Vagina (tissue), 2 donors: ENCODE data around the gene SPATA12. TPM values are rescaled to one million over a fixed set of nuclear protein-coding genes. Genes with fewer than 3 reads are reported as not detected.

Experiments
- DNase-seq, 2 donors: peaks; one replicate each; pipeline ENCODE4 v3.0.0-alpha.2; 2017; ENCODE audit errors: extremely low spot score in 2 of 2
- H3K27ac ChIP-seq: fragments of 200-600 bp; sonication (generic); one replicate; pipeline ENCODE4 v1.5.1; 2019
- H3K27me3 ChIP-seq: fragments of 200-600 bp; sonication (generic); one replicate; pipeline ENCODE4 v1.5.1; 2019
- H3K36me3 ChIP-seq, 2 donors: fragments of 200-600 bp; sonication (generic); one replicate each; pipeline ENCODE4 v1.5.1; 2017 to 2019
- H3K4me1 ChIP-seq: fragments of 200-600 bp; sonication (generic); one replicate; pipeline ENCODE4 v1.5.1; 2019
- H3K4me3 ChIP-seq, 2 donors: fragments of 200-600 bp; sonication (generic); 1 replicate in 1 of 2; 2 replicates in 1 of 2; pipeline ENCODE4 v1.5.1; 2016 to 2019
- H3K9me3 ChIP-seq: fragments of 200-600 bp; sonication (generic); one replicate; pipeline ENCODE4 v1.5.1; 2019
- CTCF ChIP-seq, 3 experiments: fragments of 450-650 bp in 2 of 3; fragments of 200-600 bp in 1 of 3; sonication (generic) in 1 of 3; IDR thresholded peaks; one replicate each; pipeline ENCODE4 v1.5.1; 2017 to 2019; ENCODE audit warnings: antibody characterized with exemption in 3 of 3, mild to moderate bottlenecking in 2 of 3, moderate library complexity in 2 of 3
- POLR2A ChIP-seq, 2 donors: fragments of 450-650 bp; IDR thresholded peaks; one replicate each; pipeline ENCODE4 v1.6.1; 2017; ENCODE audit warnings: antibody characterized with exemption in 2 of 2, mild to moderate bottlenecking in 2 of 2, moderate library complexity in 2 of 2
- POLR2AphosphoS5 ChIP-seq, 2 donors: sonication (generic); formaldehyde crosslinking; IDR thresholded peaks; one replicate each; pipeline ENCODE4 v1.9.0; 2017; ENCODE audit warnings: antibody characterized with exemption in 2 of 2, mild to moderate bottlenecking in 2 of 2, low read depth in 1 of 2; ENCODE audit not compliant: insufficient read depth in 1 of 2
- intact Hi-C: fragments of 100-400 bp; cut with DNase I; formaldehyde crosslinking; loops from one replicate; pipeline ENCODE4 v1.15.1; 2023
- total RNA-seq: library from RNA; depleted of rRNA; stranded (reverse); fragments of >200 nt; gene quantifications from one replicate; pipeline ENCODE4 v1.2.3, GENCODE V29; 2016

SPATA12 gene
- total RNA-seq, 1 donor from 2014 or later = not detected

- H3K27ac ChIP-seq = no peak overlapping the region
- intact Hi-C loops = no loop called here
- no peak overlapping the region for H3K4me3 ChIP-seq
- no peak for TF ChIP-seq CTCF (IDR thresholded peaks at IDR 0.05)
- TF ChIP-seq POLR2A (IDR thresholded peaks at IDR 0.05) = no peak
- no peak for TF ChIP-seq POLR2AphosphoS5 (IDR thresholded peaks at IDR 0.05; ENCODE audit: insufficient read depth in 1 of 2, low read depth in 1 of 2)
- DNase-seq = no peak
- H3K36me3 ChIP-seq = no peaks in the 10 kb centered on the region
- H3K9me3 ChIP-seq = no peaks in the 10 kb centered on the region
- H3K4me1 ChIP-seq = peaks cover 25% of the 10 kb centered on the region
- no peaks in the 10 kb centered on the region for H3K27me3 ChIP-seq
These were observed 13.7 kb downstream of the SPATA12 start for GRCh38 chr3:57074135-57074534.

- Histone ChIP-seq H3K4me1 (peaks cover 22% of the 10 kb centered on the region), H3K4me3 (no peak overlapping the region)
- intact Hi-C loops = no loop called here
These were observed 16.0 kb downstream of the SPATA12 start for GRCh38 chr3:57076422-57076951.

GRCh38 chr3:57077630-57078343 lies 17.3 kb downstream of the SPATA12 start:
- Histone ChIP-seq H3K9me3 (no peaks in the 10 kb centered on the region), H3K4me1 (peaks cover 22% of the 10 kb centered on the region), H3K27ac (peak overlapping the region; percentile 80), H3K27me3 (no peaks in the 10 kb centered on the region), H3K36me3 (no peaks in the 10 kb centered on the region), H3K4me3 (peak overlapping the region; percentile 81 to 90)
- TF ChIP-seq POLR2A (IDR thresholded peaks at IDR 0.05) (no peak), POLR2AphosphoS5 (IDR thresholded peaks at IDR 0.05; ENCODE audit: insufficient read depth in 1 of 2, low read depth in 1 of 2) (no peak), CTCF (IDR thresholded peaks at IDR 0.05) (no peak)
- DNase-seq = no peak
- intact Hi-C loops = loop anchor here (1.0 kb wide), 1 partner anchor 69 kb away; no protein-coding TSS in a partner anchor

More at GRCh38 chr3:57076422-57076951, 16.0 kb downstream of the SPATA12 start:
- no peaks in the 10 kb centered on the region for H3K36me3 ChIP-seq
- H3K27me3 ChIP-seq = no peaks in the 10 kb centered on the region
- no peak overlapping the region for H3K27ac ChIP-seq
- DNase-seq = no peak
- TF ChIP-seq CTCF (IDR thresholded peaks at IDR 0.05) = no peak
- no peak for TF ChIP-seq POLR2AphosphoS5 (IDR thresholded peaks at IDR 0.05; ENCODE audit: insufficient read depth in 1 of 2, low read depth in 1 of 2)
- TF ChIP-seq POLR2A (IDR thresholded peaks at IDR 0.05) = no peak
- H3K9me3 ChIP-seq = no peaks in the 10 kb centered on the region

GRCh38 chr3:57078344-57078634 lies 17.8 kb downstream of the SPATA12 start:
- H3K4me3 ChIP-seq = peak overlapping the region; percentile 81 to 90
- H3K9me3 ChIP-seq = no peaks in the 10 kb centered on the region
- H3K27me3 ChIP-seq = no peaks in the 10 kb centered on the region
- DNase-seq = no peak
- intact Hi-C loops = loop anchor here (1.0 kb wide), 1 partner anchor 70 kb away; no protein-coding TSS in a partner anchor
- peak overlapping the region; percentile 80 for H3K27ac ChIP-seq
- TF ChIP-seq POLR2AphosphoS5 (IDR thresholded peaks at IDR 0.05; ENCODE audit: insufficient read depth in 1 of 2, low read depth in 1 of 2) (no peak), POLR2A (IDR thresholded peaks at IDR 0.05) (peak in 1 of 2 donors; percentile 12)
- no peaks in the 10 kb centered on the region for H3K36me3 ChIP-seq
- peaks cover 22% of the 10 kb centered on the region for H3K4me1 ChIP-seq

GRCh38 chr3:57078635-57079473 lies 18.4 kb downstream of the SPATA12 start:
- no peak for TF ChIP-seq CTCF (IDR thresholded peaks at IDR 0.05)
- TF ChIP-seq POLR2AphosphoS5 (IDR thresholded peaks at IDR 0.05; ENCODE audit: insufficient read depth in 1 of 2, low read depth in 1 of 2) = peak in 1 of 2 donors; percentile 56
- peak in 1 of 2 donors; percentile 1 for TF ChIP-seq POLR2A (IDR thresholded peaks at IDR 0.05)
- DNase-seq = no peak
- Histone ChIP-seq H3K27me3 (no peaks in the 10 kb centered on the region), H3K36me3 (no peaks in the 10 kb centered on the region), H3K27ac (peak overlapping the region; percentile 80), H3K4me1 (peaks cover 22% of the 10 kb centered on the region), H3K9me3 (no peaks in the 10 kb centered on the region), H3K4me3 (peak overlapping the region; percentile 81 to 90)
- intact Hi-C loops = loop anchor here (1.0 kb wide), 1 partner anchor 71 kb away; no protein-coding TSS in a partner anchor
